DMS53 treated with DMSO at 0.1 percent for 48 hours (cell line): ENCODE measurements around the gene TEKTIP1.

Source experiments
- DNase-seq: peaks from one replicate; lab custom pipeline; 2025; ENCODE audit not compliant: unreplicated experiment; lab: John Stamatoyannopoulos, UW

Gene TEKTIP1

GRCh38 chr19:3536429-3537100 is 2.4 kb upstream of the TEKTIP1 start:
- DNase-seq = no peak

DNA sequence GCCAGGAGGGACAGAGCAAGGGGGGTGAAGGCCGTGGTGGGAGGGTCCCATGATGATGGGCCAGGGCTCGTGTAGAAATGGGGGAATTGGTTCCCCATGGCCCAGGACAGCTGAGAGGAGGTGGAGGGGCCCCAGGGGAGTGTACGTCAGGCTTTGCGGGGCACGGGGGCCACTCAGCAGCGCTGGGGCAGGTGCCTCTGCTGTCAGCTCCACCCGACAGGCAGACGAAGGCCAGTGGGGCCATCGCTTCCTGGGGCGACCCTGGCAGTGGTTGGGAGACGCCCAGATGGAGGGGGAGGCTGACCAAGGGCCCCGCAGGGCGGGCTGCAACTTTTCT is 1.9 kb upstream of the TEKTIP1 start:
- DNase-seq = no peak

DNA sequence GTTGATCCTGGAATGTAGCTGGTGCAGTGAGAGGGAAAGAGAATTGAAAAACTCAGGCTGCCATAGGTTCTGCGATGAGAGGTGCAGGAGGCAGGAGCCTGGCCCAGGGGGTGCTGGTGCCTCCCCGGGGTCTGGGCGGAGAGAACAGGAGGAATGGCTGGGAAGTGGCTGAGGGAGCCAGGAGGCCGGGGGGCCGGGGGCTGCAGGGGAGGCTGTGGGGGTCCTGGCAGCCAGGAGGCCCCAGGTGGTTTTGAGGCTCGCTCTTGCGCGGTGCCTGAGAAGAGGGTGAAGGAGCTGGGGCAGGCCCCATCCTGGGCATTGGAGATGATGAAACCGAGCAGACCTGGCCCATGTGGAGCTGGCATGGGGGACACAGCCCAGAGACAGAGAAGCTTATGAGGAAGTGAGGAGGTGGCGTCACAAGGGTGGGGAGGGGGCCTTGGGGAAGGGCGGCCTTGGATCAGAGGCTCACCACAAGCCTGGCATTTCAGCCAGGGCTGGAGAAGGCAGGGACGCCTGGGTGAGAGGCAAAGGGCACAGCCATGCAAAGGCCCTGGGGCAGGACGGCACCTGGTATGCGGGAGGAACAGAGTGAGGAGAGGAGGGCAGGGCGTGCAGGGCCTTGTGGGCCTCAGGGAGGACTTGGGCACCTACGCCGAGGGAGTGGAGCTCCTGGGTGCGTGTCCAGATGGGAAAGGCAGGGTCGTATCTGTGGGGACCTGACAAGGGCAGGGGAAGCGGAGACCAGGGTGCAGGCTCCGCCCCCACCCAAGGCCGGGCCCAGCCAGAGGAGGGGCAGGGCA is 1.3 kb upstream of the TEKTIP1 start:
- no peak for DNase-seq

- DNase-seq = no peak
Measured at GRCh38 chr19:3538258-3538929, 580 bp upstream of the TEKTIP1 start.

- no peak for DNase-seq
Measured at GRCh38 chr19:3539756-3540118, 763 bp downstream of the TEKTIP1 start.

- DNase-seq = no peak
Measured at GRCh38 chr19:3543150-3544057, 4.4 kb downstream of the TEKTIP1 start.

- DNase-seq = no peak
Measured at GRCh38 chr19:3544058-3544376, 5.0 kb downstream of the TEKTIP1 start.

GRCh38 chr19:3544742-3545668 is 6.0 kb downstream of the TEKTIP1 start:
- DNase-seq = peak; percentile 21

DNA sequence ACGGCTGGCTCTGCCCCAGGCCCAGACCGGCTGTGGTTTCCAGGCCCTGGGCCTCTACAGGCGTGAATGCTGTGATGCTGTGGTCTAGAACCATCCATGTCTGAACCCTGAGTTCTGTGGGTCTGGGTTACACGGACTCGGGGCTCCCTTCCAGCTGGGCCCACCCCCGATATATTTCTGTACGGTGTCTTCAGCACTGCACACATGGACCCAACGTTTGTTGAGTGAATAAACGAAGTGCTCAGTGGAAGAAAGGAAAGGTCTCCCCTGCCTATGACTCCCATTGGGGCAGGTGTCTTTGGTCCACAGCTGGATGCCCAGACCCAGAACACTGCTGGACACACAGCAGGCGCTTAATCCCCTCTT is 6.7 kb downstream of the TEKTIP1 start:
- no peak for DNase-seq

GRCh38 chr19:3546119-3546518 is 7.1 kb downstream of the TEKTIP1 start:
- no peak for DNase-seq

GRCh38 chr19:3547301-3547731 is 8.3 kb downstream of the TEKTIP1 start:
- DNase-seq = no peak

GRCh38 chr19:3547767-3548282 is 8.9 kb downstream of the TEKTIP1 start:
- no peak for DNase-seq

GRCh38 chr19:3548606-3549005 is 9.6 kb downstream of the TEKTIP1 start:
- no peak for DNase-seq

DNA sequence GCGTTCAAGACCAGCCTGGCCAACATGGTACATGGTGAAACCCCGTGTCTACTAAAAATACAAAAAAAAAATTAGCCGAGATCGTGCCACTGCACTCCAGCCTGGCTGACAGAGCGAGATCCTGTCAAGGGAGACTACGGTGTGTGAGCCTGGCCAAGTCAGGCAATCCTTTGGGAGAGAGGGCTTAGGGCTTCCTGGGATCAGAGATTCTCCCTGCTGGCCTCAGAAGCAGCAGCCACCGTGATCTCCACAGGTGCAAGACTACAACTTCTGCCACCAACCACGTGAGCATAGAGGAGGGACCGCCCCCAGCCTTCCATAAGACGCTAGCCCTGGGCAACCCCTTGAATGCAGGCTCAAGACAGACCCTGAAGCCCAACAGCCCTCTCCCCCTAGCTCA is 10.8 kb downstream of the TEKTIP1 start:
- no peak for DNase-seq

DNA sequence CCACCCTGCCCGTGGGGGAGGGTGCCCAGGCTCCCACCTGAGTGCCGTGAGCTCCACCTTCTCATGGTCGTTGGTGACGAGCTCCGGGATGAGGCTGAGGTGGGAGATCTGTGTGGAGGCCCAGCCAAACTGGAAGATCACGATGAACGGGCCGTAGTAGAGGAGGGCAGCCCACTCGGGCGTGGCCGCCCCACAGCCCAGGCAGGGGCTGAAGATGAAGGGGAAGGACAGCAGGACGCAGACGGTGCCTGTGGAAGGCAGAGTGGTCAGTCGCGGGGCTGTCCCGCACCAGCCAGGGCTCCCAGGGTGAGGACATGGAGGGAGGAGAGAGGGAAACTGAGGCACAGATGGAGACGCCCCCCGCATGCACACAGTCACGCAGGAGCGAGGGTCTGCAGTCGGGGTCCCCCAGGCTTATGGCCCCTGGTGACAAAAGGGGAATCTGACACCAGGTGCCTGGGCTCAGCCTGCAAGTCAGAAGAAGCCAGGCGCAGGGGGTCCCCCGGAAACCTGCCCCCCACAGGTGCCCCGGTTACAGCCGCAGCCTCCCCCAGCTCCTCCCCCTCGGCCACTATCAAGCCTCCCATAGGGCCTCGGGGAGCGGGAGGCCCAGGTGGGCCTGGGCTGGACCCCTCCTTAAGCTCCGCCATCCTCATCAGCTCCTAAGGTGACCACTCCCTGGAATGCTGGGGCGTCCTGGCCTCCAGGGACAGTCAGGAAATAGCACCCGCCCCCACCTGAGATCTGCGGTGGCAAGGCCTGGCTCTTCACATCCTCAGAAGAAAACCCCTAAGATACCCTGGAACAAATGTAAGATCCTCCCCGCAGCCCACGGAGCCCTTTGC is 12.2 kb downstream of the TEKTIP1 start:
- no peak for DNase-seq

DNA sequence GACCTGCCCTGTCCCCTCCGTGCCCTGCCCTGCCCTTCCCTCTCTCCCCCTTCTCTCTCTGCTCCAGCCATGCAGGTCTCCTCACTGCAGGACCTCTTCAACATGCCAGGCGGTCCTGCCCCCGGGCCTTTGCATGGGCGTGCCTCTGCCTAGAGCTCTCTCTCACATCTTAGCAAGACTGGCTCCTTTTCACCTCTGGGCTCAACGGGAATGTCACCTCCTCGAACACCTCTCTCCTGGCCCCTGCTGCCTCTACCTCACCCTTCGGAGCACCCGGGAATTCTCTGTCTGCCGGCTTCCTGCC is 12.8 kb downstream of the TEKTIP1 start:
- DNase-seq = no peak

DNA sequence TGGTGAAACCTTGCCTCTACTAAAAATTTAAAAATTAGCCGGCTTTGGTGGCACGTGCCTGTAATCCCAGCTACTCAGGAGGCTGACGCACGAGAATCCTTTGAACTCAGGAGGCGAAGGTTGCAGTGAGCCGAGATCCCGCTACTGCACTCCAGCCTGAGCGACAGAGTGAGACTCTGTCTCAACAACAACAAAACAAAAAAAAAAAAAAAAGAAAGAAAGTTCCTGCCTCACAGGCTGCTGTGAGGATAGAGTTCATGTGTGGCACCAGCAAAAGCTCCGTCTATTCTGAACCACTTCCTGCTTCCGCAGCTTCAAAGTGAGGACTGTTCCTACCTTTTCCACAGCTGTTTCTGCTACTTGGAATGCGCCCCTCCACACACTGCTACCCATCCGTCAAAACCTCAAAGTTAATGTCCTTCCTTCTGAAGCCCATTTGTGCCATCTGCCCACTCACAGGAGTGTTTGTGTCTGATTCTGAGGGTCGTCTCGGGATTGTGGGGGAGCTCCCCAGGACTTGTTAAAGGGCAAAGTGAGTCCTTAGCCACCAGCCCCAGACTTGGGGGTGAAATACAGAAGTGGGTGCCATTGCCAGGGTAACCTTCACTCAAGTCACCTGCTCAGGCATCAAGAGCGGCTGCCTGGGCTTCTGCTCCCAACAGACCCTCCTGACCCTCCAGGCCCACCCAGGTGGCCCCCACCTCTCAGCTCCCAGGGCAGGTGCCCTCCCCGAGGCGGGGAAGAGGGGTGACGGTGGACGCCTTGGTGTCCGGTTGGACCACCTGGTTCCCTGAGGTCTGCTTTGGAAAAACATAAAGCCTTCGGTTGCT is 15.5 kb downstream of the TEKTIP1 start:
- no peak for DNase-seq

GRCh38 chr19:3555653-3556422 is 16.9 kb downstream of the TEKTIP1 start:
- DNase-seq = no peak
